ENCODE measurements around the gene GSX2. TPM values are rescaled to one million over a fixed set of nuclear protein-coding genes. Genes with fewer than 3 reads are reported as not detected.

GSX2 gene
- total RNA-seq, 1 donor from 2014 or later, result 0.35 TPM

GRCh38 chr4:54101190-54102041, 1.5 kb downstream of the GSX2 start:
- H3K27ac Mint-ChIP-seq (ENCODE audit: unreplicated experiment), result no peak overlapping the region
- DNase-seq (ENCODE audit: extremely low spot score, unreplicated experiment), result no peak
- peak overlapping the region; percentile 68 for H3K4me3 Mint-ChIP-seq (ENCODE audit: unreplicated experiment)
- H3K36me3 Mint-ChIP-seq (ENCODE audit: unreplicated experiment), result no peaks in the 10 kb centered on the region
- peaks cover 36% of the 10 kb centered on the region for H3K27me3 Mint-ChIP-seq (ENCODE audit: unreplicated experiment)
- no peaks in the 10 kb centered on the region for H3K9me3 Mint-ChIP-seq (ENCODE audit: unreplicated experiment)
- no peak for TF ChIP-seq CTCF (IDR thresholded peaks at IDR 0.05)
- H3K4me1 Mint-ChIP-seq (ENCODE audit: unreplicated experiment), result peaks cover 15% of the 10 kb centered on the region

GRCh38 chr4:54102531-54103106, 2.7 kb downstream of the GSX2 start:
- Mint-ChIP-seq H3K4me3 (ENCODE audit: unreplicated experiment) (no peak overlapping the region), H3K27me3 (ENCODE audit: unreplicated experiment) (peaks cover 36% of the 10 kb centered on the region), H3K4me1 (ENCODE audit: unreplicated experiment) (peaks cover 15% of the 10 kb centered on the region), H3K27ac (ENCODE audit: unreplicated experiment) (no peak overlapping the region), H3K36me3 (ENCODE audit: unreplicated experiment) (no peaks in the 10 kb centered on the region), H3K9me3 (ENCODE audit: unreplicated experiment) (no peaks in the 10 kb centered on the region)
- DNase-seq (ENCODE audit: extremely low spot score, unreplicated experiment), result no peak
- TF ChIP-seq CTCF (IDR thresholded peaks at IDR 0.05), result no peak

GRCh38 chr4:54103190-54103574, 3.2 kb downstream of the GSX2 start:
- Mint-ChIP-seq H3K4me3 (ENCODE audit: unreplicated experiment) (no peak overlapping the region), H3K27me3 (ENCODE audit: unreplicated experiment) (peaks cover 33% of the 10 kb centered on the region), H3K36me3 (ENCODE audit: unreplicated experiment) (no peaks in the 10 kb centered on the region), H3K27ac (ENCODE audit: unreplicated experiment) (no peak overlapping the region), H3K4me1 (ENCODE audit: unreplicated experiment) (peaks cover 16% of the 10 kb centered on the region), H3K9me3 (ENCODE audit: unreplicated experiment) (no peaks in the 10 kb centered on the region)
- no peak for TF ChIP-seq CTCF (IDR thresholded peaks at IDR 0.05)
- no peak for DNase-seq (ENCODE audit: extremely low spot score, unreplicated experiment)

DNA sequence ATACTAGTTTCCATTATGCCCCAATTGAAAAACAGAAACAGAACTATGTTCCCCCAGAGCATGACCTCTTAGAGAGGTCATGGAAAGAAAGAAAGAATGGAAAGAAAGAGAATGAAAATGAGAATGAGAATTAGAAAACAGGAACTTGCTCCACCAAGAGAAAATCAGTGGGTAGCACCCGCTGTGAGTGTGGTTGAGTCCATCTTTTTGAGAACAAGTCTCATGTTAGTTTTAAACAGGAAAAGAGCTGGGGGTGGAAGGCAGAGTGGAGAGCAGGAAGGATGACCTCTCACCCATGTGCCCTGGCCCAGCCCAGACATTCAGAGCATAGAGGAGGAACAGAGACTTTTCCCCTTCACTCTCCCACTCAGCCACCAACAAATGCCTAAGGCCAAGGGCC, 4.9 kb downstream of the GSX2 start:
- no peak for TF ChIP-seq CTCF (IDR thresholded peaks at IDR 0.05)
- Mint-ChIP-seq H3K4me3 (ENCODE audit: unreplicated experiment) (no peak overlapping the region), H3K27ac (ENCODE audit: unreplicated experiment) (no peak overlapping the region), H3K4me1 (ENCODE audit: unreplicated experiment) (peaks cover 14% of the 10 kb centered on the region), H3K36me3 (ENCODE audit: unreplicated experiment) (no peaks in the 10 kb centered on the region), H3K27me3 (ENCODE audit: unreplicated experiment) (peaks cover 26% of the 10 kb centered on the region), H3K9me3 (ENCODE audit: unreplicated experiment) (no peaks in the 10 kb centered on the region)
- DNase-seq (ENCODE audit: extremely low spot score, unreplicated experiment), result no peak

- peak overlapping the region; percentile 42 for H3K4me3 Mint-ChIP-seq (ENCODE audit: unreplicated experiment)
- H3K4me1 Mint-ChIP-seq (ENCODE audit: unreplicated experiment), result peaks cover 11% of the 10 kb centered on the region
- no peak for TF ChIP-seq CTCF (IDR thresholded peaks at IDR 0.05)
- no peaks in the 10 kb centered on the region for H3K36me3 Mint-ChIP-seq (ENCODE audit: unreplicated experiment)
- no peak overlapping the region for H3K27ac Mint-ChIP-seq (ENCODE audit: unreplicated experiment)
- DNase-seq (ENCODE audit: extremely low spot score, unreplicated experiment), result no peak
- H3K9me3 Mint-ChIP-seq (ENCODE audit: unreplicated experiment), result no peaks in the 10 kb centered on the region
- H3K27me3 Mint-ChIP-seq (ENCODE audit: unreplicated experiment), result peaks cover 6% of the 10 kb centered on the region
Measured at GRCh38 chr4:54107951-54108748, 8.2 kb downstream of the GSX2 start.
